ENCODE measurements around the gene ZNF428. TPM values are rescaled to one million over a fixed set of nuclear protein-coding genes. Genes with fewer than 3 reads are reported as not detected.

The ZNF428 gene
- total and polyA plus RNA-seq, 10 donors = 19.9 to 54.7 (median 27.7) TPM

DNA sequence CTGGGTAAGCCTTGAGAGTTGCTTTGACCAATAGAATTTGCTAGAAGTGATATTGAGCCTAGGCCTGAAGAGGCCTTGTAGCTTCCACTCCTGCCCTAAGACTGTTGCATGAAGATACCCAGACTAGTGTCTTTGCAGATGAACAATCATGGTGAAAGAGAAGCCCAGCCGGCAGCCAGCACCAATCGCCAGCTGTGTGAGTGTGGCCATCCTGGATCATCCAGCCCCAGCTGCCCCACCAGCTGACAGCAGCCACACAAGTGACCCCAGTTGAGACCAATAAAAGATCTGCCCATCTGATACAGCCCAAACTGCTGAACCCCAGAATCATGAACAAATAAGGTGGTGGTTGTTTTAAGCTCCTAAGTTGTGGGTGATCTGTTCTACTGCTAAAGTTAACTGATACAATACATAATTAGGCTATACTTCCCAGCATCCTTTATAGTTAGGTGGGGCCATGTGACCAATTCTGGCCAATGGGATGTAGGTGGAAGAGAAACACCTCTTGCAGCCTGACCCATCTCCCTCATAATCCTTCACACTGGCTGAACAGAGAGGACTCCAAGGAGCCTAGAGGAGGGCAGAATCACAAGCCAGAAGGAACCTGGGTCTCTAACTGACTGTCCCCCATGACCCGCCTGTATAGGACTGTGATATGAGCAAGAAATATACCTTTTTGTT lies 9.4 kb upstream of the ZNF428 start:
- H3K36me3 ChIP-seq = no peaks in the 10 kb centered on the region
- no peak for TF ChIP-seq POLR2A (IDR thresholded peaks at IDR 0.05)
- TF ChIP-seq, protein P1, sequence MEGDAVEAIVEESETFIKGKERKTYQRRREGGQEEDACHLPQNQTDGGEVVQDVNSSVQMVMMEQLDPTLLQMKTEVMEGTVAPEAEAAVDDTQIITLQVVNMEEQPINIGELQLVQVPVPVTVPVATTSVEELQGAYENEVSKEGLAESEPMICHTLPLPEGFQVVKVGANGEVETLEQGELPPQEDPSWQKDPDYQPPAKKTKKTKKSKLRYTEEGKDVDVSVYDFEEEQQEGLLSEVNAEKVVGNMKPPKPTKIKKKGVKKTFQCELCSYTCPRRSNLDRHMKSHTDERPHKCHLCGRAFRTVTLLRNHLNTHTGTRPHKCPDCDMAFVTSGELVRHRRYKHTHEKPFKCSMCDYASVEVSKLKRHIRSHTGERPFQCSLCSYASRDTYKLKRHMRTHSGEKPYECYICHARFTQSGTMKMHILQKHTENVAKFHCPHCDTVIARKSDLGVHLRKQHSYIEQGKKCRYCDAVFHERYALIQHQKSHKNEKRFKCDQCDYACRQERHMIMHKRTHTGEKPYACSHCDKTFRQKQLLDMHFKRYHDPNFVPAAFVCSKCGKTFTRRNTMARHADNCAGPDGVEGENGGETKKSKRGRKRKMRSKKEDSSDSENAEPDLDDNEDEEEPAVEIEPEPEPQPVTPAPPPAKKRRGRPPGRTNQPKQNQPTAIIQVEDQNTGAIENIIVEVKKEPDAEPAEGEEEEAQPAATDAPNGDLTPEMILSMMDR (IDR thresholded peaks at IDR 0.05 in 8 of 11, conservative IDR thresholded peaks at IDR 0.05 in 3 of 11) = no peak
- TF ChIP-seq POLR2AphosphoS5 (IDR thresholded peaks at IDR 0.05) = no peak
- no peak overlapping the region for H3K4me3 ChIP-seq
- H3K27ac ChIP-seq = no peak overlapping the region
- no peaks in the 10 kb centered on the region for H3K9me3 ChIP-seq
- H3K4me1 ChIP-seq = peaks cover 0 to 12% (median 7%) of the 10 kb centered on the region in 6 donors
- 86 to 97% (median 93%) methylated on average over 3 of the region's 3 CpGs for WGBS, 5 donors
- H3K27me3 ChIP-seq (replicated peaks in 1 of 7) = peaks cover 0 to 21% (median 0%) of the 10 kb centered on the region in 7 donors
- intact Hi-C loops (cut with DNase I; ENCODE audit: low total_unique reads) = no loop called here
- no peak for DNase-seq

DNA sequence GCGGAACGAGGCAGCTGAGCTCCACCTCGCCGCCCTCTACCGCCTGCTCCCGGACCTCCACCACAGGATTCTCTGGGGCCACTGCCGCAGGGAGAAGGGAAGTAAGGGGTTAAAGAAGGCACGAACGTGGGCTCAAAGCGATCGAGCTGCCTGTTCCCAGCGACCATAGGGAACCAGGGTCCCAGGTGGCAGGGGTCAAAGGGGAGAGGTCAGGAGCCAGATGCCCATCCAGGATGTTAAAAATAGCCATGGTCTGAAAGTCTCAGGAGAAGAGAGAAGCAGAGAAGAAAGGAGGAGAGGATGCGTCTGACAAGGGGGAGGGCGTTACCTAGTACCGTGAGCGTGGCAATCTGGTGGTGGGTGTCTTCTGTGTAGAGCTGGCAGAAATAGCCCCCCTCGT lies 7.4 kb upstream of the ZNF428 start:
- Histone ChIP-seq H3K4me1 (peaks cover 0 to 12% (median 7%) of the 10 kb centered on the region in 6 donors), H3K4me3 (no peak overlapping the region), H3K9me3 (no peaks in the 10 kb centered on the region), H3K27me3 (replicated peaks in 1 of 7) (peaks cover 0 to 21% (median 0%) of the 10 kb centered on the region in 7 donors), H3K36me3 (no peaks in the 10 kb centered on the region), H3K27ac (no peak overlapping the region)
- TF ChIP-seq, protein P1 (IDR thresholded peaks at IDR 0.05 in 8 of 11, conservative IDR thresholded peaks at IDR 0.05 in 3 of 11) = no peak
- TF ChIP-seq POLR2AphosphoS5 (IDR thresholded peaks at IDR 0.05) = no peak
- intact Hi-C loops (cut with DNase I; ENCODE audit: low total_unique reads) = no loop called here
- WGBS, 5 donors = 45 to 57% (median 56%) methylated on average over 17 of the region's 17 CpGs
- DNase-seq = no peak

DNA sequence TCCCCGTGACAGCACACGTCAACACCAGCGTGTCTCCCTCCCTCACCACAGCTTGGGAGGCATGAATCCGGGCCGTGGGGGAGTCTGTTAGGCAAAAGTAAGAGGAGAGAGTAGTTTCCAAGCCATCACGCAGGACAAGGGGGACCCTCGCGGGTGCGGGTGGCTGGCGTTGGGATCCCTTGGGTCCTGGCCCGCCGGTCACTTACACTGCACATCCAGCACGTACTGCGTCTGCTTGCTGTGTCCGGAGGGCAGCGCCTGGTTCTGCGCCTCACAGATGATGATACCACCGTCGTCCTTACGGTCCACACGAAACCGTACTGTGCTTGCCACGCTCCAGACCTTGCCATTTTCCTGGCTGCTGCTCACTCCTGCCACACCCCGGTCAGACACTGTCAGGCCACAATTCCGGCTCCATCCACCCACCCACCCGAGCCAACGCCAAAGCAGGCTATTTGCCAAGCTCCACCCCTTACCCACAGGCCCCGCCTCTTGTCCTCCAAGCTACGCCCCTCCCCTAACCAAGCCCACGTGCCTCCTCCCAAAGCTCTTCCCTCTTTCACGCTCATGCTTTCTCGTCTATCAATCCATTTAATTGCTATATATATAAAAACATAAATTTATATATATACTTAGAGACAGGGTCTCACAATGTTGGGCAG lies 6.6 kb upstream of the ZNF428 start:
- Histone ChIP-seq H3K27me3 (replicated peaks in 1 of 7) (peaks cover 0 to 21% (median 0%) of the 10 kb centered on the region in 7 donors), H3K4me3 (no peak overlapping the region), H3K27ac (no peak overlapping the region), H3K9me3 (no peaks in the 10 kb centered on the region), H3K36me3 (no peaks in the 10 kb centered on the region), H3K4me1 (peaks cover 0 to 14% (median 7%) of the 10 kb centered on the region in 6 donors)
- intact Hi-C loops (cut with DNase I; ENCODE audit: low total_unique reads) = no loop called here
- TF ChIP-seq POLR2A (IDR thresholded peaks at IDR 0.05) (no peak), POLR2AphosphoS5 (IDR thresholded peaks at IDR 0.05) (no peak)
- TF ChIP-seq, protein P1 (IDR thresholded peaks at IDR 0.05 in 8 of 11, conservative IDR thresholded peaks at IDR 0.05 in 3 of 11) = no peak
- no peak for DNase-seq
- 68 to 81% (median 76%) methylated on average over 29 to 32 of the region's 32 CpGs for WGBS, 5 donors

DNA sequence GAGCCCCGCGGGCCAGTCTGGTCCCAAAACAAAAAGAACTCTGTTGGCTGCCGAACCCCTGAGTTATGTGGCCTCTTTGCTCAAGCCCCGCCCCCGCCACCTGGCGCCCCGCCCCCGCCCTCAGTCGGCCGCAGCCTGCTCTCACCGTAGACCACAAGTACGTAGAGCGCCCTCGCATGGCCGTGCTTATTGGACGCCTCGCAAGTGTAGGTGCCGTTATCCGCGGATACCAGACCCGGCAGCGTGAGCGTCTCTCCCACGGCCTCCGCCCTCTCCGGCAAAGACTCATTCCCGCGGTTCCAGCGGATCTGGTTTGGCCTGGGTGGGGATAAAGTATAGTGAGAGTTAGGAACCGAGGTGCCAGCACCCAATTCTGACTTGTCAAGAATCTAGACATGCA lies 5.5 kb upstream of the ZNF428 start:
- Histone ChIP-seq H3K27ac (no peak overlapping the region), H3K9me3 (no peaks in the 10 kb centered on the region), H3K27me3 (replicated peaks in 1 of 7) (peaks cover 0 to 21% (median 0%) of the 10 kb centered on the region in 7 donors), H3K36me3 (no peaks in the 10 kb centered on the region), H3K4me1 (peaks cover 4 to 25% (median 16%) of the 10 kb centered on the region in 6 donors), H3K4me3 (no peak overlapping the region)
- DNase-seq = peak; percentile 92
- no peak for TF ChIP-seq POLR2A (IDR thresholded peaks at IDR 0.05)
- TF ChIP-seq POLR2AphosphoS5 (IDR thresholded peaks at IDR 0.05) = peak in 1 of 3 donors; percentile 18
- TF ChIP-seq, protein P1 (IDR thresholded peaks at IDR 0.05 in 8 of 11, conservative IDR thresholded peaks at IDR 0.05 in 3 of 11) = peak in 7 of 11 experiments; percentile 5 to 55 (median 38)
- intact Hi-C loops (cut with DNase I; ENCODE audit: low total_unique reads) = no loop called here
- 7 to 25% (median 19%) methylated on average over 17 to 30 of the region's 30 CpGs for whole genome bisulfite sequencing, 5 donors

Data from spleen (tissue), 11 donors.